Measurements from ENCODE around the gene CD151.

Gene CD151

DNA sequence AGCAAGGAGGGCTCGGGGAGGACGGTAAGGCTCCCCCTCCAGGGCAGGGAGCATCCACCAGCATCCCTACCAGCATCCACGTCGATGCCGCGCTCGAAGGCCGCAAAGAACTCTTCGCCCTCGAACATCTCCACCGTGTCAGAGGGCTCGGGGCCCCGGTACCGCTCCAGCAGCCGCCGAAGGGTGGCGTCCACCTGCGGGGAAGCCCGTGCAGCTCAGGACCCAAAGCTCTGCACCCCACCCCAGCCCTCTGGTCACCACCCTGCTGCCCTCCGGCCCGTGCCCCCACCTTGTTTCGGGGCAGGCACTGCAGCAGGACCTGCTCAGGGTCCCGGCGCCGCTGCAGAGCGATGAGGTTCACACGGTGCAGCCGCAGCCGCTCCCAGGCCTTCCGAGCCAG, 32.3 kb upstream of the CD151 start:
- no peak overlapping the region for H3K27ac ChIP-seq
- no peaks in the 10 kb centered on the region for H3K27me3 ChIP-seq (ENCODE audit: insufficient read depth, low read depth, severe bottlenecking)
- H3K36me3 ChIP-seq = peaks cover 54% of the 10 kb centered on the region
- TF ChIP-seq CTCF (IDR thresholded peaks at IDR 0.05; ENCODE audit: low read depth, low read length) = no peak
- no peak for DNase-seq
- no peaks in the 10 kb centered on the region for H3K9me3 ChIP-seq (ENCODE audit: severe bottlenecking)
- H3K4me3 ChIP-seq (ENCODE audit: low read depth, low read length) = no peak overlapping the region

- H3K27ac ChIP-seq = no peak overlapping the region
- no peak for TF ChIP-seq CTCF (IDR thresholded peaks at IDR 0.05; ENCODE audit: low read depth, low read length)
- DNase-seq = no peak
- no peaks in the 10 kb centered on the region for H3K9me3 ChIP-seq (ENCODE audit: severe bottlenecking)
- H3K27me3 ChIP-seq (ENCODE audit: insufficient read depth, low read depth, severe bottlenecking) = no peaks in the 10 kb centered on the region
- no peak overlapping the region for H3K4me3 ChIP-seq (ENCODE audit: low read depth, low read length)
- H3K36me3 ChIP-seq = peaks cover 54% of the 10 kb centered on the region
These were observed 31.5 kb upstream of the CD151 start for GRCh38 chr11:801097-801780.

DNA sequence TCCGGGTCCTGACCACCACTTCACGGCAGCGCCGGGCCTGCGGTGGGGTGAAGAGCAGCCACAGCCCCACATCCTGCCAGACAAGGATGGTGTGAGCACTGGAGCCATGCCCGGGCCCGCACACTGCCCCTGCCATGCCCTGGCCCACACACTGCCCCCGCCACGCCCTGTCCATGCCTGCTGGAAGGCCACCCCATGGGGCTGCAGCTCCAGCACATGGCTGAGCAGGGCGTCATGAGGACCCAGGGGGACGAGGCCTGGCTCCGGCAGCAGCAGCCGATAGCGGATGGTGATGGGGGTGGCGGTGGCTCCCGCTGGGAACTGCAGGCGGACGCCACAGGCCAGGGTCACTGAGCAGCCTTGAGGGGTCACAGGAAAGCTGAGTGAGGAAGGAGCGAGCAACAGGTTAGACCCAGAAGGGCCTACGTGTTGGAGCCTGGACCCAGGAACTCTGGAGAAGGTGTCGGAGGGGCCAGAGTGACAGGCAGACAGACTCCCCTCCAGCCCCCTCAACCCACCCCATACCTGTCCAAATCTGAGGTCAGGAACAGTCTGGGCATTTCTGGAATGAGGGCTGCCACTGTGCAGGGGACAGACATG, 30.6 kb upstream of the CD151 start:
- no peak for TF ChIP-seq CTCF (IDR thresholded peaks at IDR 0.05; ENCODE audit: low read depth, low read length)
- Histone ChIP-seq H3K27ac (no peak overlapping the region), H3K4me3 (ENCODE audit: low read depth, low read length) (no peak overlapping the region), H3K36me3 (peaks cover 54% of the 10 kb centered on the region), H3K27me3 (ENCODE audit: insufficient read depth, low read depth, severe bottlenecking) (no peaks in the 10 kb centered on the region), H3K9me3 (ENCODE audit: severe bottlenecking) (no peaks in the 10 kb centered on the region)
- no peak for DNase-seq

GRCh38 chr11:802693-803466, 29.9 kb upstream of the CD151 start:
- Histone ChIP-seq H3K4me3 (ENCODE audit: low read depth, low read length) (no peak overlapping the region), H3K36me3 (peaks cover 54% of the 10 kb centered on the region), H3K9me3 (ENCODE audit: severe bottlenecking) (no peaks in the 10 kb centered on the region), H3K27me3 (ENCODE audit: insufficient read depth, low read depth, severe bottlenecking) (no peaks in the 10 kb centered on the region), H3K27ac (peak overlapping the region; percentile 97)
- DNase-seq = no peak
- no peak for TF ChIP-seq CTCF (IDR thresholded peaks at IDR 0.05; ENCODE audit: low read depth, low read length)

GRCh38 chr11:803467-803742, 29.3 kb upstream of the CD151 start:
- no peak for DNase-seq
- Histone ChIP-seq H3K36me3 (peaks cover 53% of the 10 kb centered on the region), H3K4me3 (ENCODE audit: low read depth, low read length) (peak overlapping the region; percentile 94), H3K27ac (peak overlapping the region; percentile 97), H3K9me3 (ENCODE audit: severe bottlenecking) (no peaks in the 10 kb centered on the region), H3K27me3 (ENCODE audit: insufficient read depth, low read depth, severe bottlenecking) (no peaks in the 10 kb centered on the region)
- TF ChIP-seq CTCF (IDR thresholded peaks at IDR 0.05; ENCODE audit: low read depth, low read length) = no peak
